HG03135 (cell line): ENCODE data around the gene KRT79.
"Not testable (repeated sequence)": the region's sequence is repeated elsewhere in the genome, so short reads cannot be mapped to it uniquely, and the experiment has no call there.

ENCODE experiments used
- ATAC-seq: cut with Tn5 transposase; IDR thresholded peaks from one replicate; pipeline ENCODE4 v1.9.1; 2021; ENCODE audit warnings: mild to moderate bottlenecking, moderate library complexity; ENCODE audit not compliant: unreplicated experiment

The KRT79 gene

GRCh38 chr12:52861511-52861910, 27.4 kb upstream of the KRT79 start:
- no peak for ATAC-seq

- ATAC-seq, result no peak
Measured at GRCh38 chr12:52860102-52860823, 26.2 kb upstream of the KRT79 start.

GRCh38 chr12:52857500-52857899, 23.4 kb upstream of the KRT79 start:
- ATAC-seq, result no peak

- ATAC-seq, result no peak
Measured at GRCh38 chr12:52856787-52857186, 22.7 kb upstream of the KRT79 start.

- not testable (repeated sequence) for ATAC-seq
Measured at GRCh38 chr12:52856077-52856476, 22.0 kb upstream of the KRT79 start.

- ATAC-seq, result no peak
Measured at GRCh38 chr12:52851787-52852186, 17.7 kb upstream of the KRT79 start.

GRCh38 chr12:52850681-52851080, 16.6 kb upstream of the KRT79 start:
- no peak for ATAC-seq

GRCh38 chr12:52849511-52849910, 15.4 kb upstream of the KRT79 start:
- ATAC-seq, result no peak

GRCh38 chr12:52848661-52849255, 14.6 kb upstream of the KRT79 start, which contains the start of gene KRT78:
TSS of gene KRT78 (minus strand) at chr12:52848994. CDS start at chr12:52848930, 64 bp downstream.
- ATAC-seq, result no peak

- no peak for ATAC-seq
Measured at GRCh38 chr12:52847335-52848102, 13.4 kb upstream of the KRT79 start.

- no peak for ATAC-seq
Measured at GRCh38 chr12:52846356-52846970, 12.4 kb upstream of the KRT79 start.

- no peak for ATAC-seq
Measured at GRCh38 chr12:52845946-52846345, 11.8 kb upstream of the KRT79 start.

GRCh38 chr12:52844386-52844785, 10.3 kb upstream of the KRT79 start:
- ATAC-seq, result no peak

GRCh38 chr12:52839436-52840105, 5.5 kb upstream of the KRT79 start:
- ATAC-seq, result no peak

- no peak for ATAC-seq
Measured at GRCh38 chr12:52838609-52839435, 4.7 kb upstream of the KRT79 start.

- ATAC-seq, result no peak
Measured at GRCh38 chr12:52837781-52838608, 3.9 kb upstream of the KRT79 start.

GRCh38 chr12:52837413-52837741, 3.3 kb upstream of the KRT79 start:
- no peak for ATAC-seq

GRCh38 chr12:52836491-52837412, 2.6 kb upstream of the KRT79 start:
- ATAC-seq, result no peak
